Neural crest cell (in vitro differentiated cells): ENCODE results near the gene PCCA. TPM values are rescaled to one million over a fixed set of nuclear protein-coding genes. Genes with fewer than 3 reads are reported as not detected.

Experiments
- DNase-seq: peaks from one replicate; pipeline ENCODE4 v3.0.0; 2021; ENCODE audit warnings: low read depth, mixed read lengths, low spot score
- H3K27ac Mint-ChIP-seq: one replicate; pipeline ENCODE4 v1.8.0; 2021; ENCODE audit warnings: mild to moderate bottlenecking, mixed read lengths; ENCODE audit not compliant: unreplicated experiment
- H3K27me3 Mint-ChIP-seq: 2 replicates; pipeline ENCODE4 v1.8.0; 2021; ENCODE audit warnings: low read depth, mild to moderate bottlenecking, mixed read lengths
- H3K36me3 Mint-ChIP-seq: 2 replicates; pipeline ENCODE4 v1.8.0; 2021; ENCODE audit warnings: low read depth, mild to moderate bottlenecking, mixed read lengths
- H3K4me1 Mint-ChIP-seq: 2 replicates; pipeline ENCODE4 v1.8.0; 2021; ENCODE audit warnings: mixed read lengths
- H3K4me3 Mint-ChIP-seq: one replicate; pipeline ENCODE4 v1.8.0; 2021; ENCODE audit warnings: mild to moderate bottlenecking, mixed read lengths
- H3K9me3 Mint-ChIP-seq: 2 replicates; pipeline ENCODE4 v1.8.0; 2021; ENCODE audit warnings: mixed read lengths
- CTCF ChIP-seq: fragments of 200-600 bp; sonication (generic); conservative IDR thresholded peaks from 2 replicates; pipeline ENCODE4 v1.5.0; 2021; ENCODE audit warnings: antibody characterized with exemption, mild to moderate bottlenecking
- total RNA-seq: library from RNA; stranded (reverse); gene quantifications from 2 replicates; pipeline ENCODE4 v1.2.1, GENCODE V29; 2021

Gene PCCA
- total RNA-seq, 1 donor from 2014 or later, result 40.6 TPM

DNA sequence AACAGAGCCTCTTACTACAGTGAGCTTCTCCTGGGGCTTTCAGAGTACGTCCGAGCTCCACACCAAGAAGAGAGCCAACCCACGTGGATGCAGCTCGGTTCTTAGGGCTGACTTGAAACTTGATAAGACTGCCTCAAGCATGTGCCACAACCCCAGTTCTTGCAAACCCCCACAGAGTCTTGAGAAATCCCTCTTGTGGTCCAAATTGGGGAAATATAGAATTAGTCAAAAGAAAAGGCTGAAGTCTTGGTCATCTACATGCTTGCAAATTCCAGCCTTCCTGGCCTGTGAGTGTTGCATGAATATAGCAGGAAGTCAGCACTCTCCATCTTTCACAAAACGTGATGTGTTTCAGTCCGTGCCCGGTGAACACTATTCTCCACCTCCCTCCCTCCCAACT is 404.5 kb downstream of the PCCA start:
- no peak overlapping the region for H3K27ac Mint-ChIP-seq
- no peak overlapping the region for H3K4me3 Mint-ChIP-seq
- H3K27me3 Mint-ChIP-seq, result no peaks in the 10 kb centered on the region
- peaks cover 14% of the 10 kb centered on the region for H3K36me3 Mint-ChIP-seq
- H3K9me3 Mint-ChIP-seq, result no peaks in the 10 kb centered on the region
- TF ChIP-seq CTCF, result no peak
- DNase-seq, result no peak
- H3K4me1 Mint-ChIP-seq, result peaks cover 19% of the 10 kb centered on the region

- H3K27ac Mint-ChIP-seq, result no peak overlapping the region
- H3K4me3 Mint-ChIP-seq, result no peak overlapping the region
- H3K4me1 Mint-ChIP-seq, result peaks cover 24% of the 10 kb centered on the region
- no peak for TF ChIP-seq CTCF
- H3K27me3 Mint-ChIP-seq, result no peaks in the 10 kb centered on the region
- H3K36me3 Mint-ChIP-seq, result peaks cover 14% of the 10 kb centered on the region
- no peaks in the 10 kb centered on the region for H3K9me3 Mint-ChIP-seq
- no peak for DNase-seq
Observed at GRCh38 chr13:100495455-100495854, 406.6 kb downstream of the PCCA start.

- no peak for DNase-seq
Observed at GRCh38 chr13:100497389-100497788, 408.5 kb downstream of the PCCA start.

GRCh38 chr13:100502446-100502845 is 413.6 kb downstream of the PCCA start:
- H3K27ac Mint-ChIP-seq, result no peak overlapping the region
- H3K36me3 Mint-ChIP-seq, result peaks cover 3% of the 10 kb centered on the region
- DNase-seq, result no peak
- no peaks in the 10 kb centered on the region for H3K27me3 Mint-ChIP-seq
- no peaks in the 10 kb centered on the region for H3K9me3 Mint-ChIP-seq
- no peak overlapping the region for H3K4me3 Mint-ChIP-seq
- no peak for TF ChIP-seq CTCF
- peaks cover 17% of the 10 kb centered on the region for H3K4me1 Mint-ChIP-seq

More at GRCh38 chr13:100497389-100497788, 408.5 kb downstream of the PCCA start:
- Mint-ChIP-seq H3K4me3 (no peak overlapping the region), H3K27ac (no peak overlapping the region), H3K9me3 (no peaks in the 10 kb centered on the region), H3K4me1 (peaks cover 9% of the 10 kb centered on the region), H3K36me3 (peaks cover 14% of the 10 kb centered on the region), H3K27me3 (no peaks in the 10 kb centered on the region)
- no peak for TF ChIP-seq CTCF

- H3K9me3 Mint-ChIP-seq, result no peaks in the 10 kb centered on the region
- TF ChIP-seq CTCF, result no peak
Observed at GRCh38 chr13:100503622-100504021, 414.7 kb downstream of the PCCA start.

DNA sequence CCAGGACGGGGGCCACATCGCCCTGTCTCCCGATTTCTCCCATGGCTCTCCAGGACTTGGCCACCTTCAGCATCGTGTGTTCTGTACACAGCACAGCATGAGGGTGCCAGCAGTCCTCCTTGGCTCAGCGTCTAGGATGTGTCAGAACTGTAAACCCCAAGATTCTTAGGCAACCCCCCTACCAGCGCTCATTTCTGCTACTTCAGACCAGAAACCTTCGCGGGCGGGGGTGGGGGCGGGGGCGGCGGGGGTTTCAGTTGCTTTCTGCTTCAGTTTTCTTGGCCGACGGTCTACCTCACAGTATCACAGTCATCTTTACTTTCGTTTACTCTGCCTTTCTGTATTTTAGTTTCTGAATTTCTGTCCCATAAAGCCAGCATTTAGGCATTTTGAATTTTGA is 417.3 kb downstream of the PCCA start:
- H3K9me3 Mint-ChIP-seq, result no peaks in the 10 kb centered on the region
- peaks cover 2% of the 10 kb centered on the region for H3K27me3 Mint-ChIP-seq
- no peak for DNase-seq
- H3K36me3 Mint-ChIP-seq, result peaks cover 3% of the 10 kb centered on the region
- peaks cover 35% of the 10 kb centered on the region for H3K4me1 Mint-ChIP-seq
- no peak overlapping the region for H3K27ac Mint-ChIP-seq
- no peak for TF ChIP-seq CTCF
- H3K4me3 Mint-ChIP-seq, result no peak overlapping the region

More at GRCh38 chr13:100503622-100504021, 414.7 kb downstream of the PCCA start:
- no peak for DNase-seq
- peaks cover 21% of the 10 kb centered on the region for H3K4me1 Mint-ChIP-seq
- H3K27me3 Mint-ChIP-seq, result no peaks in the 10 kb centered on the region
- no peak overlapping the region for H3K4me3 Mint-ChIP-seq
- H3K27ac Mint-ChIP-seq, result no peak overlapping the region
- peaks cover 3% of the 10 kb centered on the region for H3K36me3 Mint-ChIP-seq
